ENCODE data around the gene CDKL2. TPM values are rescaled to one million over a fixed set of nuclear protein-coding genes. Genes with fewer than 3 reads are reported as not detected.
A peak's percentile ranks its signal among the peaks of the same experiment; 100 is the strongest.

CDKL2 gene
- total RNA-seq, 1 donor from 2014 or later, result 0.13 TPM

DNA sequence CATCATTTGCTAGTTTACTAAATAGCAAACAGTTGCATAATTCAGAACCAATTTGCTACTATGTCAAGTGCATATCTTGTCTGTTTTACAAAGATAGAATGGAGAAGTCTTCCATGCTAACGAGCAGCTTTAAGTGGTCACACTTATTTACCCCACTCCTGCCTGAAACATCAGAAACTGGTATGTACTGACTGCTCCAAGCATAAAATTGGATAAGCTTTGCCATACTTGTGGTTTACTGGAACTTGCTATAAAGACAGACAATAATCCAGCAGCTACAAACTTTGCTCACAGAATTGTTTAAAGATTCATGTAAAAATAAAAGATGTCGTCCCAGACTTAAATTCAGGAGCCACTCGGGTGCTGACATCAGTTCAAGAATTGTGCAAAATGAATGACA is 13.3 kb upstream of the CDKL2 start:
- no peak for DNase-seq (ENCODE audit: low spot score)
- ATAC-seq, result no peak

DNA sequence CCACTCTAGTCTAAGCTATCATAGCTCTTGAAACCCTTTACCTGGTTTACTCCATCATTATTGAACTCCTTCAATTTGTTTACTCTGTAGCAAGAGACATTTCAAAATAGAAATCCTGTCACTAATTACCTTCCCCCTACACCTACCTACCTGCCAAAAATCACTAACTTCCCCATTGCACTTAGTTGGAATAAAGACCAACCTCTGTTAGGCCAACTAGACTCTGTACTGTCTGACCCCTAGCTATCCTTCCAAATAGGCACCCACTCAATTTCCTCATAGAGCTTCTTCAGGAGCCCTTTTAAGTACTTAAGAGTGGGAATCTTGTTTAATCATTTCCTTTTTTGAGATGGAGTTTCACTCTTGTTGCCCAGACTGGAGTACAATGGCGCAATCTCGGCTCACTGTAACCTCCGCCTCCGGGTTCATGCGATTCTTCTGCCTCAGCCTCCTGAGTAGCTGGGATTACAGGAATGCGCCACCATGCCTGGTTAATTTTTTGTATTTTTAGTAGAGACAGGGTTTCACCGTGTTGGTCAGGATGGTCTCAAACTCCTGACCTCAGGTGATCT is 8.9 kb upstream of the CDKL2 start:
- DNase-seq (ENCODE audit: low spot score), result no peak
- peak; percentile 89 for ATAC-seq

DNA sequence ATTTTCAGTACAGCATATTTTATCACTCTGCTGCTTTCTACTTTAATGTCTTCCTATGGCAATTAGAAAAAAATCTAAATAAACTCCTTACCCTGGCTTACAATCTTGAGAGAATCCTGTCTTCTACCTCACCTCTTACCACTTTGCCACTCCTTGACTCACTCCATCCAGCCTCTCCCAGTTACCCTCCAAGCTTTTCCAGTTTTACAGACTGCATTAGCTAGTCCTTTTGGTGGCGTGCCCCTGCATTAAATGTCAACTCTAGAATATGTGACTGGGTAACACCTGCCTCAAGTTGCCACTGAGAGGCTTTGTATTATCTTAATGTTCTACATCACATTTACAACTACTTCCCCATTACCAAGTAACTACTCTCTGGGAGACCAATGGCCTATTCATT is 7.5 kb upstream of the CDKL2 start:
- DNase-seq (ENCODE audit: low spot score) (no peak), ATAC-seq (no peak)

DNA sequence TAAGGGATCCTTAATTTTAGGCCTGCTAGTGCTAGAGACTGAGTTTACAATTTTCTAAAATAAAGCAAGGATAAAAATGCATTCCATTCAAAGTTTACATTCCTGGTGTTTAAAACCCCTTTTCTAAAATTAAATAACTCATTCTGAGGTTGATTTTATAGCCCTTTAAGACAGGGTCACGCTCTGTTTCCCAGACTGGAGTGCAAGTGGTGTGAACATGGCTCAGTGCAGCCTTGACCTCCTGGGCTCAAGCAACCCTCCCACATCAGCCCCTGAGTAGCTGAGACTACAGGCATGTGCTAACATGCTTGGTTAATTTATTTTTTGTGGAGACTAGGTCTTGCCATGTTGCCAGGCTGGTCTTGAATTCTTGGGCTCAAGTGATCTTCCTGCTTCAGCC is 6.8 kb upstream of the CDKL2 start:
- ATAC-seq, result no peak
- DNase-seq (ENCODE audit: low spot score), result no peak

DNA sequence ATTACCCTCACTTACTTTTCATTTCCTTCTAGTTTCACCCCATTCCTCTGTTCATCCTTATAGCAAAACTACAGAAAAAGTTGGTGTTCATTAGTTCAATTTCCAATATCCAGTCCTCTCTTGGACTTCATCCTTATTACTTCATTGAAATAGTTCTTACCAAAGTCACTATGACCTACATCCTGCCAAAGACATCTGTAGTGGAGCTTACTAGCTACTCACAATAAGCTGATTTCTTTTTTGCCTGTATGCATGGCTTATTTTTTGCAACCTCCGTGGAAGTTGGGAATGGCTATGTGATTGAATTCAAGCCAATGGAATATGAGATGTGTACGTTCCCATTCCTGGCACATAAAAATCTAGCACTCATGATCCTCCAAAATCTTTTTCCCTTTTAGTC is 4.6 kb upstream of the CDKL2 start:
- DNase-seq (ENCODE audit: low spot score) (no peak), ATAC-seq (no peak)

DNA sequence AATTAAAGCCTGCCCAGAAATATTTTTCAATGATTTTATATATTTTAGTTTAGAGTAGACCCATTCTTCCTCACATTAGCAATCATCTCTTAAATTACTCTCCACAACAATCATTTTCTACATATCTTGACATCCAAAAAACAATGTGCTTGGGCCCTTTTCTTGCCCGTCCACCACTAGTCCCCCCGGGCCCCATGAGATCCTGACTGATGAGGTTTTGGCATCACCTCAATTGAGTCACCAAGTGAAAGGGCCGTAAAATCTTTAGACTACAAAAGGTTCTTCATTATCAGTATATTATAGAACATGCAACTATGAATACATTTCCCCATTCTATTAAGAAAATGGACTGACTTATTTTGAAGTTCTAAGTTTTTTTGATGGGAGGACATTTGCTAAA is 4.0 kb upstream of the CDKL2 start:
- ATAC-seq, result no peak
- DNase-seq (ENCODE audit: low spot score), result no peak

DNA sequence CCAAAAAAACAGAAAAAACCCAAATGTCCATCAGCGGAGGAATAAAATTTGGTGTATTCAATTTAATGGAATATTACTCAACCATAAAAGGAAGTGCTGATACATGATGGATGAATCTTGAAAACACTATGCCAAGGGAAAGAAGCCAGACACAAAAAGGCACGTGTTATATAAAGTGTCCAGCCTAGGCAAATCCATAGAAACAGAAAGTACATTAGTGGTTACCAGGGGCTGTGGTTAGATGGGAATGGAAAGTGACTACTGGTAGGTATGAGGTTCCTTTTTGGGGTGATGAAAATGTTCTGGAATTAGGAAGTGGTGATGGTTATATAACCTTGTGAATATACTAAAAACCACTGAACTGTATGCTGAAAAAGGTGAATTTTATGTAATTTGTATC is 3.5 kb upstream of the CDKL2 start:
- ATAC-seq (no peak), DNase-seq (ENCODE audit: low spot score) (no peak)

DNA sequence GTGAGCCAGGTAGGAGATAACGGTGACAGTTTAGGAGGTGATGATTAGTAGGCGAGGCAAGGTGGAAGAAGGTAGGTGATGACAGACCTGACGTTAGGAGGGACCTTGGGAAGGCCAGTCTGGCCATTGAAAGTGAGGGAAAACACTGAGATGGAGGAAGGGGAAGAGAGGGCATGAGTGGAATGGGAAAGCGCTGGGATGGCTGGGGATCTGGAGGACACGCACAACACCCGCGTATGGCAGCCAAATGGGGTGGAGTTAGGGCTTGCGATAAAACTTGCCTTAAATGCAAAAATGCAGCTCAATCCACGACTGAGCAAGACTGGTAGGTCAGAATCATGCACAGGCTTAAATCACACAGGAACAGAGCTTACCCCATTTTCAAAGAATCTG is 605 bp upstream of the CDKL2 start:
- ATAC-seq, result no peak

DNA sequence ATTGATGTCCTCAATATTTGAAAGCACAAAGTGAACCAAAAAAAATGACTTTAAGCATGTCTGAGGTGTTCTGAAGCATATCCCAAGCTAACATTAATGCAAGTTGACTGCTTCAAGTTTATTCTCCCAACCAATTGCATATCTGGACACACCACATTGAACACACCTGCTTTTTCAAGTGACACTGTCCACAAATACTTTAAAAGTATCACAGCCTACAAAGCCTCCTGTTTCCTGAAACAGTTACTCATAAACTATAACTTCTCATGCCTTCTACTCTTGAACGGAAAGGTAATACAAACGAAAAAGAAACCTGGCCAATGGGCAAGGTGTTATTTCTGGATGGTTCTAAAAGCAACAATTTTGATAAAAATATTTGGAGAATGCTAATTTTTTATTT is 1.1 kb downstream of the CDKL2 start:
- no peak for DNase-seq (ENCODE audit: low spot score)
- ATAC-seq, result no peak

More for the DNA sequence above, 605 bp upstream of the CDKL2 start:
- no peak for DNase-seq (ENCODE audit: low spot score)

DNA sequence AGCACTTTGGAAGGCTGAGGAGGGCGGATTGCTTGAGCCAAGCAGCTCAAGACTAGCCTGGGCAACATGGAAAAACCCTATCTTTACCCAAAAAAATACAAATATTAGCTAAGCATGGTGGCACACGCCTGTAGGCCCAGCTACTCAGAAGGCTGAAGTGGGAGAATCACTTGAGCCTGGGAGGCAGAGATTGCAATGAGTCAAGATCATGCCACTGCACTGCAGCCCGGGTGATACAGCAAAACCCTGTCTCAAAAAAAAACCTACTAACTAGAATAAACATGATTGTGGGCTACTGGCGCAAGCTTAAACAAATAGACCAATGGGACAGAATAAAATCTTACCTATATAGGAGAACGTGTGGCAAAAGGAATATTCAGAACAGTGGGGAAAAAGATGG is 7.3 kb downstream of the CDKL2 start:
- ATAC-seq, result no peak
- no peak for DNase-seq (ENCODE audit: low spot score)

DNA sequence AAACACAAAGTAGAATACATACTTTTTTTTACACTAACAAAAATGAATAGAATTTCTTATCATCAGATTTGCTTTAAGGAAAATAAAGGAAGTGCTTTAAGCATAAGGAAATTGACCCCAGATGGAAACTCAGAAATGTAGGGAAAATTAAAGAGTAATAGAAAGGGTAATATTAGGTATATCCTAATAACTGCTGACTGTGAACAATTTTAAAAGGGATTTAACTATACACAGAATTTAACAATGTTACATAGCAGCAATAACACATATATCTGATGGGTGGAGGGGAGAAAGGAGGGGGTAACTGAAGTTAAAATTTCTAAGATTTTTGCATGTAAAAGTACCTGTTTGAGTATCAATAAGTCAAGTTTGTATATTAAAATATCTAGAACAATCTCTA is 8.6 kb downstream of the CDKL2 start:
- no peak for ATAC-seq
- no peak for DNase-seq (ENCODE audit: low spot score)

DNA sequence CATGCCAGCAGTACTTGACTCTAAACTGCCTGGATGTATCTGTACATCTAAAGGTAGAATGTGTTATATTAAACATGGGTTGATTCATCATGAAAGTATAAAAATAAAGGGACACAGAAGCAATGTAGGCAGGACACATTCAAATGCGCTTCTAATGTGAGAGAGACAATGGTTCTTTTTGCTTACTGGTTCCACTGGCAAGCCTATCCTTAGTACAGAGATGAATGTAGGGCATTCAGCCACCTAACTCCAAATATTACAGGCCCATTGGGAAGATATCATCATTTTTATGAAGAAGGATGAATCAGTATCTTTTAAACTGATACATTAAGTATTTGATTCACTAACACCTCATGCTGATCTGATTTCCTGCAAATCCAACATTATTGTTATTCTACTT is 18.0 kb downstream of the CDKL2 start:
- DNase-seq (ENCODE audit: low spot score), result no peak

DNA sequence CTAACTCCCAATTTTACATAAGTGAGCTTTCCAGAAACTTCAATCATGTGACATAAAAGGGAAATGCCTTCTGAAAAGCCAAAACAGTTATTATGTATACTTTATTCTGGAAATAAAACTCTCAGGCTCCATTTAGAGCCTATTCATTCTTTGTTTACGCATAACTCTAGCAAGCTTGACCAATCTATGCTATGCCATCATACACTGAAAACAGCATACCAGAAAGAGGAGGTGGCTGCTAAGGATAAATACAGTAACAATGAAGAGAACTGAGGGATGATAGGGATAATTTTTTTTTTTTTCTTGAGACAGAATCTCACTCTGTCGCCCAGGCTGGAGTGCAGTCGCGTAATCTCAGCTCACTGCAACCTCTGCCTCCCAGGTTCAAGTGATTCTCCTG is 24.4 kb downstream of the CDKL2 start:
- DNase-seq (ENCODE audit: low spot score) (no peak), ATAC-seq (no peak)

More for the DNA sequence above, 18.0 kb downstream of the CDKL2 start:
- ATAC-seq, result no peak

DNA sequence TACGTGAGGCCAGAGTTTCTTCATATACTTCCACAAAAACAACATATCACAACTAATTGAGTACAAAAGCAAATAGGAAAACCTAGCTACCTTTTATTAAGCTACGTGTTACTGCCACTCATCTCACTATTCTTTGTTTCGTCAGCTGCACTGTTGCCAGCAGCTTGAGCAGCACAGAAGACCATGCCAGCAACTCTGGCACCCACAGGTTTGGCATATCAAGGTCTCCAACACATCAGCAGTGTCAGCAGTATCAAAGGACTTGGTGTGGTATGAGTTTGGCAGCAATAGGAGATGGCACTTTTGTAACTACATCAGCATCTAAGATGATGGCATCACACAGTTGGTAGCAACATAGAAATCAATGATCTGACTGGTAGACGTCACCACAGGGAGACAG is 30.7 kb downstream of the CDKL2 start:
- ATAC-seq (no peak), DNase-seq (ENCODE audit: low spot score) (no peak)

DNA sequence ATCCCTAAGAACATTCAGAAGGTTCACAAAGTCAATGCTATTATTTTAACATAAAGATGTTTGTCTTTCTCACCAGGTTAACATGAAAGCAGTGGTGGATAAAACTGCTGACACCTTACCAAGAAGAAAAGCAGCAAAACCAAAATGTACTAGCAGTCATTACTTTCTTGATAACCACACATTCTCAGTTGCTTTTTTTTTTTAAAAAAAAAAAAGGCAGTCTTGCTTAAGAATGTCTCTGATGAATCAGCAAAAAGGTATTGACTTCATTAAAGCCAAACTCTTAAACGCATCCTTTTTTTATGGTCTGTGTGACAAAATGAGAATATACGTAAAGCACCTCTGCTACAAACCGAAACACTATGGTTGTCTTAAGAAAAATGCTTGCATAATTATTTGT is 31.9 kb downstream of the CDKL2 start:
- no peak for ATAC-seq

DNA sequence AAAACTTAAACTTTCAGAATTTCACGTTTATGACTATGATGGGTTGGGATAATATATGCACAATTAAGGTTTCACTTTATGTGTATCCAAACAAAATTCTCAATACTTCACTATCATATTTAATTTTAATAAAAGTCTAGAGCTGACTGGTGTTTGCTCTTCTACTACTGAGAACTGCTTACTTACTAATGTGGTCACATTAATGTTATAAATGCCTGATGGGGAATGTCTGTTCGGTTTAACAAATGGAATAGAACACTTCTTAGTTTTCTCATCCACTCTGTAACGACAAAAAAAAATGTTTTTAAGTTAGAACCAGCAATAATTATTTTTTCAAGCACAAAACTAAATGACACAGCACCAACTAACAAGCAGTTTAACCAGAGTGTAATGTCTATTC is 34.3 kb downstream of the CDKL2 start:
- ATAC-seq (no peak), DNase-seq (ENCODE audit: low spot score) (no peak)

More for the DNA sequence above, 31.9 kb downstream of the CDKL2 start:
- DNase-seq (ENCODE audit: low spot score), result no peak

DNA sequence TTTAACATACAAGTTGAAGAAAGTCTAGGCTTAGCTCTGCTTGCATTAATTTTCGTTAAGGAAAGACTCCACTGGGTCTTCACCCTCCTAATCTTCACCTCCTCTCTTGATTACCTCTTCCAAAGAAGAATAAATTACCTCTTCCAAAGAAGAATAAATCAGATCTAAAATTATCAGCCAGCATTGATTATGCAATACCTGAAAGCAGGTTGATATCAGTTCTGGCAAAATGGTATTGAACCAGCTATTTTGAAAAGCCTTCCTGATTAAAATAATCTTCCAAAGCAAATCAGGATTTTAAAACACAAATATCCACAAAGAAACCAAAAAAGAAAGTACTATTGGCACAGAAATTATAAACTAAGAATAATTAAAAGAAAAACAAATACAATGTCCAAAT is 36.9 kb downstream of the CDKL2 start:
- no peak for ATAC-seq
- DNase-seq (ENCODE audit: low spot score), result no peak

DNA sequence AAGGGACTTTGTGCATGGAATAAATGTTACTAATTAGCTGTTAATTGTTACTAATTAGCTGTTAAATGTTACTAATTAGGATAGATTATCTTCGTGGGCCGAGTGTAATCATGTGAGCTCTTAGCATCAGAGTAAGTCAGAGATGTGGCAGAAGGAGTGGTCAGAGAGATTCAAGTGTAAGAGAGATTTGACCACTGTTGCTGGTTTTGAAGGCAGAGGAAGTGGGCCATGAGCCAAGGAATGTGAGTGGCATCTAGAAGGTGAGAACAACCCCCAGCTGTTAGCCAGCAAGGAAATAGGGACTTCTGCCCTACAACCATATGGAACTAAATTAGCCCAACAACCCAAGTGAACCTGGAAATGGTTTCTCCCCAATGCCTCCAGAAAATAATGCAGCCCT is 46.3 kb downstream of the CDKL2 start:
- DNase-seq (ENCODE audit: low spot score) (no peak), ATAC-seq (no peak)

DNA sequence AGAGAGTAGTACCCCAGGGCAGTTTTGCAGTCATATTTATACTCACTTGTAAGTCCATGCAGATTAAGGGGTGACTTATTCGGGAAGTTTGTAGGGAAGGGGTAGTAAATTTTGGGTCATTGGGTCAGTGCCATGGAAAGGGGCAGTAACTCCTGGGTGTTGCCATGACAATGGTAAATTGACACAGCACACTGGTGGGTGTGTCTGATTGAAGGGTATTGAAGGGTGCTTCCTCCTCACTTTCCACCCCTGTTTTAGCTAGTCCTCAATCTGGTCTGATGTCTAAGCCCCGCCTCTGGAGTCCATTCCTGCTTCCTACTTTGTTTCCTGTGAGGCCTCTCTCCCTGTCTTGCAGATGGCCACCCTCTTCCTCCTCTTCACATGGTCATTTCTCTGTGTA is 62.6 kb downstream of the CDKL2 start:
- ATAC-seq (no peak), DNase-seq (ENCODE audit: low spot score) (no peak)

DNA sequence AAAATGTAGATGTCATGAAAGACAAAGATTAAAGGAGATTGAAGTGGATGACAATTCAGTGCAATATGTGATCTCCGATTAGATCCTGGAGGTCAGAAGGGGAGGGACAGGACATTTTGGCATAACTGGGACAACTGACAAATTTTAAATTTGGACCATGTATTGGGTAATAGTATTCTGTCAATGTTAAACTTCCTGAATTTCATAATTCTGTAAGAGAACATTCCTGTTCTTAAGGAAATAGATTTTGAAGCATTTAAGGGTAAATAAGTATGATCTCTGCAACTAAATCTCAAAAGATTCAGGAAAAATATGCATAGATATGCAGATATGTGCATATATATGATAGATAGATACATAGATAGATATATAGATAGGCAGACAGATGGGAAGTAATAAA is 63.4 kb downstream of the CDKL2 start:
- no peak for ATAC-seq
- no peak for DNase-seq (ENCODE audit: low spot score)

DNA sequence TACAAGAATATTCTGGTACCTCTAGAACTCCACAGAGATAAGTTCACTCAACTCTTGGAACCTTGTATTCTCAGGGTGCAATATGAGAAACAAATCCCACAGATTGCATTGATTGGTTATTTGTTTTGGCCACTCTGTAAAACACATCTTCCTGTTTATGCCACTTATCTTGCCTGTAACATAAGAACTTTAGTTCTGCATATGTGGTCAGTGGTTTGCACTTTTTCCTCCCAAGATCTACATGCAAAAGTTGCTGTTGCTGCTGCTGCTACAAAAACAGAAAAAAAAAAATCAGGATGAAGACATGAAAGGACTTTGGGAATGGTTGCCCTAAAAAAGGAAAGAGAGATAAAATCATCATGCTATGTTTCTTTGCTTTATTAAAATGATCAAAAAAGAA is 64.8 kb downstream of the CDKL2 start:
- no peak for DNase-seq (ENCODE audit: low spot score)
- no peak for ATAC-seq

DNA sequence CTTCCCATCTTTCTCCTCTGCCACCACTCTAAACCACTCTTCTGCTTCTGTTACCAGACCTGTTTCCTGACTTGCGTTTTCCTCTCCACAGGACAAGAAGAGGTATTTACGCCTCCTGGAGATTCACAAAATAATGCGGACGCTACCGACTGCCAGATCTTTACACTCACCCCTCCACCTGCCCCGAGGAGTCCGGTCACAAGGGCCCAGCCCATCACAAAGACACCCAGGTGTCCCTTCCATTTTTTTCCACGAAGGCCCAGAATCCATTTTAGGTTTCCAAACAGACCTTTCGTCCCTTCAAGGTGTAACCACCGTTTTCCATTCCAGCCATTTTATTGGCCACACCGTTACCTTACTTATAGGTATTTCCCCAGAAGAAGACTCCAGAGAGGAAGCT is 66.3 kb downstream of the CDKL2 start:
- ATAC-seq (no peak), DNase-seq (ENCODE audit: low spot score) (no peak)

DNA sequence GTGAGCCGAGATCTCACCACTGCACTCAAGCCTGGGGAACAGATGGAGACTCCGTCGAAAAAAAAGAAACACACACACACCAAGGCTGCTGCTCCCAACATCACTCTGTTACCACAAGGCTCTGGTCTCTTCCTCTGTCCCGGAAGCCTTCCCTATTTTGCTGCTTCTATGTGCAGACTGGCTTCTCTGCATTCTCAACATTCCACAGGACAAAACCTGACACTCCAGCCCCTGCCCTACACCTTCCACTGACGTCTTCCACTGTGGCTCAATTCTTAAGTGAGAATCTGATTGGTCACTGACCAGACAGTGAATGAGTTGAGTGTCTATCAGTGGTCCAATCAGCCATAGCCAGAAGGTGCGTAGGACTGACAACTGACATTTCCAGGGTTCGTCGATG is 68.5 kb downstream of the CDKL2 start:
- ATAC-seq (no peak), DNase-seq (ENCODE audit: low spot score) (no peak)

DNA sequence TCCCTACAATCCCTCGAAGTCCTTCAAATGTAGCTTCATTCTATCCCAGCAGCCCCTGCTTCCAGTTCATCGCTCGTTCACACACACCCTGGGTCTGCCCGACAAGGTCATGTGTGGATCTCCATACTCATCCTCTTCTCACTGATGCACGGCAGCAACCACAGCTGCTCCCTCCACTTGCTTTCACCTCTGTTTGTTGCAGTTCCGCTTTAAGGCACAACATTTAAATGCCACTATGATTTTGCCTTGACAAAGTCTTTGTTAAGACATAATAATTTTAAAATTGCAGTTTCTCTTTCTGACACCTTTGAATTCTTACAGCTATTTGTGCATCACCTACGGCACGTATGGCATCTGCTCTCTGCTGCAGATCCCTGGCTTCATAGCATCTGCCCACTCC is 72.6 kb downstream of the CDKL2 start:
- DNase-seq (ENCODE audit: low spot score), result no peak
- ATAC-seq, result no peak
